ENCODE results near the gene RFC4.
A peak's percentile ranks its signal among the peaks of the same experiment; 100 is the strongest.

DNA sequence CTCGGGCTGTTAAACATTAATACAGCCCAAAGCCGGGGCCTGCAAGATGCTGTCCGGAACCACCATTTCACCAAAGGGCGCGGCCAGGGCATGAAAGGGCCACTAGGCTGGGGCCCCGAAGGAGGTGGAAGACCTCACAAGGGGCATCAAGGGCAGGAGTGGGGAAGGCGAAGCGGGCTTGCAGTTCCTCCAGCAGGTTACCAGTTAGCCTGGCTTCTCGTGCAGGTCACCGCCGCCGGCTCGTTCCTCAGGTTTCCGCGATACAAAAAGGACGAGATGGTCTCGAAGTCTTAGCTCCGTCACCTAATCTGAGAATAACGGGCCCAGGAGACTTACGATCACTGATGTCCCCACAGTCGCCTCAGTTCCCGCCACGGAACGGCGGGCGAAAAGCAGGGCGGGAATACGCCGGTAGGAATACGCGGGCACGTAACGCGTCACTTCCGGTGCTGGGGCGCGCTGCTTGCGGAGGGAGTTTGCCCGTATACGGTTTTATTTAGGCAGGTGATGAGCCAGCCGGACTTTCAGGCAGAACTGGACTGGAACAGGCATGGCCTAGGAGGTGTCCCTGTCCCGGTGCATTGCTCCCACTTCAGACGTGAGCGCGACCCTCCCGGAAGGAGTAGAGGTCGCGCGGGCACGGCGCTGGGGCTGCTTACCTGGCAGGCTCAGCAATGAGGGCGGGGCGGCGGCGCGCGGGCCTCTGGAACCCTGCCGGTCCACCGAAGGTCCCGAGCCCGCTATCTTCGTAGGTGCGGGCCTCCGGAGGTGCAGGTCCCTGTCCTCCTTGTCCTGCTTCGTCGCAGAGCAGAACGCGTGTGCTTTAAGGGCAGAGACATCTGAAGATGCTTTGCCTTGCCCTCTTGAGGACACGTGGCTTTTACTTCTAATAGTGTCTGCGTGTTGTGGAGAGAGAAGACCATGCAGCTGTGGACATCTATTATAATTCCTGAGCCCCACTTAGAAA, at the start of gene RFC4:
- no peak for TF ChIP-seq EZH2 (IDR thresholded peaks at IDR 0.05; ENCODE audit: borderline replicate concordance, low read depth, low read length, severe bottlenecking)
- TF ChIP-seq, protein P1, sequence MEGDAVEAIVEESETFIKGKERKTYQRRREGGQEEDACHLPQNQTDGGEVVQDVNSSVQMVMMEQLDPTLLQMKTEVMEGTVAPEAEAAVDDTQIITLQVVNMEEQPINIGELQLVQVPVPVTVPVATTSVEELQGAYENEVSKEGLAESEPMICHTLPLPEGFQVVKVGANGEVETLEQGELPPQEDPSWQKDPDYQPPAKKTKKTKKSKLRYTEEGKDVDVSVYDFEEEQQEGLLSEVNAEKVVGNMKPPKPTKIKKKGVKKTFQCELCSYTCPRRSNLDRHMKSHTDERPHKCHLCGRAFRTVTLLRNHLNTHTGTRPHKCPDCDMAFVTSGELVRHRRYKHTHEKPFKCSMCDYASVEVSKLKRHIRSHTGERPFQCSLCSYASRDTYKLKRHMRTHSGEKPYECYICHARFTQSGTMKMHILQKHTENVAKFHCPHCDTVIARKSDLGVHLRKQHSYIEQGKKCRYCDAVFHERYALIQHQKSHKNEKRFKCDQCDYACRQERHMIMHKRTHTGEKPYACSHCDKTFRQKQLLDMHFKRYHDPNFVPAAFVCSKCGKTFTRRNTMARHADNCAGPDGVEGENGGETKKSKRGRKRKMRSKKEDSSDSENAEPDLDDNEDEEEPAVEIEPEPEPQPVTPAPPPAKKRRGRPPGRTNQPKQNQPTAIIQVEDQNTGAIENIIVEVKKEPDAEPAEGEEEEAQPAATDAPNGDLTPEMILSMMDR (IDR thresholded peaks at IDR 0.05; ENCODE audit: extremely low read depth in 1 of 2, insufficient read depth in 1 of 2, low read depth in 1 of 2, low read length in 2 of 2), result no peak
- TF ChIP-seq JUN (IDR thresholded peaks at IDR 0.05; ENCODE audit: borderline replicate concordance, insufficient read depth, insufficient read length, low read depth), result no peak
- peak; percentile 85 for TF ChIP-seq POLR2A (IDR thresholded peaks at IDR 0.05; ENCODE audit: low read depth, low read length)
- no peak for TF ChIP-seq GATA2 (IDR thresholded peaks at IDR 0.05; ENCODE audit: insufficient read depth, insufficient read length, low read depth, low read length)

All from endothelial cell of umbilical vein (primary cell).